ENCODE results near the gene TET1. TPM values are rescaled to one million over a fixed set of nuclear protein-coding genes. Genes with fewer than 3 reads are reported as not detected.

The TET1 gene
- total RNA-seq, 6 donors from 2014 or later: 0.55 to 2.0 (median 1.2) TPM

GRCh38 chr10:68559841-68560185 lies 324 bp upstream of the TET1 start:
- no peak for DNase-seq
- Histone ChIP-seq H3K36me3 (no peaks in the 10 kb centered on the region), H3K9me3 (no peaks in the 10 kb centered on the region), H3K27ac (no peak overlapping the region), H3K27me3 (peaks cover 0 to 14% (median 7%) of the 10 kb centered on the region in 4 donors), H3K4me1 (peaks cover 8 to 29% (median 20%) of the 10 kb centered on the region in 4 donors), H3K4me3 (peak overlapping the region; percentile 53 to 68 (median 68))
- 13 to 16% methylated on average over 6 of the region's 6 CpGs for WGBS, 2 donors
- ATAC-seq (ENCODE audit: low FRiP score in 2 of 2): peak in 1 of 2 donors; percentile 57
- TF ChIP-seq POLR2AphosphoS5 (IDR thresholded peaks at IDR 0.05) (no peak), POLR2A (IDR thresholded peaks at IDR 0.05) (no peak), EP300 (IDR thresholded peaks at IDR 0.05) (no peak), CTCF (IDR thresholded peaks at IDR 0.05) (no peak)

GRCh38 chr10:68560943-68561864 lies 1.1 kb downstream of the TET1 start:
- peaks cover 0 to 14% (median 7%) of the 10 kb centered on the region in 4 donors for H3K27me3 ChIP-seq
- TF ChIP-seq POLR2A (IDR thresholded peaks at IDR 0.05) (no peak), POLR2AphosphoS5 (IDR thresholded peaks at IDR 0.05) (no peak)
- DNase-seq (peak in 1 of 2 donors; percentile 85), ATAC-seq (ENCODE audit: low FRiP score in 2 of 2) (peak; percentile 50 to 63)
- peaks cover 8 to 29% (median 20%) of the 10 kb centered on the region in 4 donors for H3K4me1 ChIP-seq
- no peaks in the 10 kb centered on the region for H3K9me3 ChIP-seq
- H3K27ac ChIP-seq: peak overlapping the region in 1 of 4 donors; percentile 53
- 3% methylated on average over 32 to 48 of the region's 55 CpGs for WGBS, 2 donors
- peak overlapping the region; percentile 53 to 68 (median 68) for H3K4me3 ChIP-seq
- no peaks in the 10 kb centered on the region for H3K36me3 ChIP-seq

GRCh38 chr10:68561865-68562649 lies 1.9 kb downstream of the TET1 start:
- peak in 1 of 2 donors; percentile 44 for ATAC-seq (ENCODE audit: low FRiP score in 2 of 2)
- no peaks in the 10 kb centered on the region for H3K36me3 ChIP-seq
- H3K9me3 ChIP-seq: no peaks in the 10 kb centered on the region
- DNase-seq: peak in 1 of 2 donors; percentile 74
- no peak overlapping the region for H3K27ac ChIP-seq
- H3K4me1 ChIP-seq: peaks cover 8 to 29% (median 20%) of the 10 kb centered on the region in 4 donors
- peak overlapping the region in 3 of 4 donors; percentile 68 for H3K4me3 ChIP-seq
- WGBS, 2 donors: 45 to 54% methylated on average over 28 of the region's 28 CpGs
- peaks cover 0 to 14% (median 7%) of the 10 kb centered on the region in 4 donors for H3K27me3 ChIP-seq
- TF ChIP-seq EP300 (IDR thresholded peaks at IDR 0.05) (no peak), POLR2AphosphoS5 (IDR thresholded peaks at IDR 0.05) (no peak), POLR2A (IDR thresholded peaks at IDR 0.05) (no peak), CTCF (IDR thresholded peaks at IDR 0.05) (no peak)

- TF ChIP-seq POLR2AphosphoS5 (IDR thresholded peaks at IDR 0.05) (no peak), EP300 (IDR thresholded peaks at IDR 0.05) (no peak), CTCF (IDR thresholded peaks at IDR 0.05) (no peak), POLR2A (IDR thresholded peaks at IDR 0.05) (no peak)
- DNase-seq: no peak
- WGBS, 2 donors: 54 to 57% methylated on average over 12 of the region's 12 CpGs
- Histone ChIP-seq H3K9me3 (no peaks in the 10 kb centered on the region), H3K4me1 (peaks cover 8 to 29% (median 20%) of the 10 kb centered on the region in 4 donors), H3K36me3 (no peaks in the 10 kb centered on the region), H3K27ac (no peak overlapping the region), H3K4me3 (peak overlapping the region in 2 of 4 donors; percentile 0 to 68), H3K27me3 (peaks cover 0 to 14% (median 7%) of the 10 kb centered on the region in 4 donors)
- ATAC-seq (ENCODE audit: low FRiP score in 2 of 2): no peak
Observed at GRCh38 chr10:68562661-68563570, 2.8 kb downstream of the TET1 start.
